Measurements from ENCODE around the gene PIBF1.

- TF ChIP-seq CTCF (IDR thresholded peaks at IDR 0.05) (no peak), POLR2A (IDR thresholded peaks at IDR 0.05) (no peak)
Measured at GRCh38 chr13:72889495-72889894, 107.6 kb downstream of the PIBF1 start.

Data from vagina (tissue), 2 donors.